ENCODE data around the gene THAP3.

THAP3 gene

DNA sequence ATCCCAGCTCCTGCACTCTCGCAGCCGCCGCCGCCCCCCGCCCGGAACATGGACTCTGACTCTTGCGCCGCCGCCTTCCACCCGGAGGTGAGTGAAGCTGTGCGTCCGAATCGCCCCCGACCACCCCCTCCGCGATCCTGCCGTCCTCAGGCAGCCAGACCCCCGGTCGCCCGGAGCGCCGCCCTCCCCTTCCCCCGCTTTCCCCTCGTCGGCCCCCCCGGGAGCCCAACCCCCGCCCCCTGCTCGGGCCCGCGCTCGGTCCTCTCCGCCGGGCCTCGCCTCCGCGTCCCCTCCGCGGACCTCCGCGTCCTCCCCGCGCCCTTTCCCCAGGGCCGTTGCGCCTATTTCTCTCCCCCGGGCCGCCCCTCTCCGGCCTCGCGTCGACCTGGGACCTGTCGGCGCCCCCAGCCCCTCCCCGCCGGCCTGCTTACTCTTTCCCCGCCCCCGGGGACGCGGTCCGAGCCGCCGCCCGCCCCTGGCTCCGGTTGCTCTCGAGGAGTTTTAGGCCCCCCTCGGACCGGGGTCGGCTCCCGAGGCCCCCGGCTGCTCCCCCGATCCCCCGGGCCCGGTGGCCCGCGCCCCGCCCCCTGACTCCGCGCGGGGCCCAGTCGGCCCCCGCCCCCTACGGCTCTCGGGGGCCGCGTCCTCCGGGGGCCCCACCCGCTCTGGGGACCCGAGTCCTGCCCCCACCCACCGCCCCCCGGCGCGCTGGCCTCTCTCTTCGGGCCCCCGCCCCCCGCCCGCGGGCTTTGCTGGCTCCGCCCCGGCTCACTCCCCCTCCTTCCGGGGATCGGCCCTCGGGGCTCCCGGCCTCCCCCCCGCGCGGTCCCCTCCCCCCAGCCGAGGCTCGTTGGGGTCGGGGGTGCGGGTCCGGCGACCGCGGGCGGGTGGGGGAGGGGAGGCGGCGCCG lies 10.4 kb upstream of the THAP3 start:
- DNase-seq (ENCODE audit: low read depth): no peak
- peak overlapping the region; percentile 64 for H3K4me3 ChIP-seq (ENCODE audit: low read depth, low read length)
- TF ChIP-seq, protein P1, sequence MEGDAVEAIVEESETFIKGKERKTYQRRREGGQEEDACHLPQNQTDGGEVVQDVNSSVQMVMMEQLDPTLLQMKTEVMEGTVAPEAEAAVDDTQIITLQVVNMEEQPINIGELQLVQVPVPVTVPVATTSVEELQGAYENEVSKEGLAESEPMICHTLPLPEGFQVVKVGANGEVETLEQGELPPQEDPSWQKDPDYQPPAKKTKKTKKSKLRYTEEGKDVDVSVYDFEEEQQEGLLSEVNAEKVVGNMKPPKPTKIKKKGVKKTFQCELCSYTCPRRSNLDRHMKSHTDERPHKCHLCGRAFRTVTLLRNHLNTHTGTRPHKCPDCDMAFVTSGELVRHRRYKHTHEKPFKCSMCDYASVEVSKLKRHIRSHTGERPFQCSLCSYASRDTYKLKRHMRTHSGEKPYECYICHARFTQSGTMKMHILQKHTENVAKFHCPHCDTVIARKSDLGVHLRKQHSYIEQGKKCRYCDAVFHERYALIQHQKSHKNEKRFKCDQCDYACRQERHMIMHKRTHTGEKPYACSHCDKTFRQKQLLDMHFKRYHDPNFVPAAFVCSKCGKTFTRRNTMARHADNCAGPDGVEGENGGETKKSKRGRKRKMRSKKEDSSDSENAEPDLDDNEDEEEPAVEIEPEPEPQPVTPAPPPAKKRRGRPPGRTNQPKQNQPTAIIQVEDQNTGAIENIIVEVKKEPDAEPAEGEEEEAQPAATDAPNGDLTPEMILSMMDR (IDR thresholded peaks at IDR 0.05; ENCODE audit: control insufficient read depth, extremely low read depth, insufficient read depth): no peak

DNA sequence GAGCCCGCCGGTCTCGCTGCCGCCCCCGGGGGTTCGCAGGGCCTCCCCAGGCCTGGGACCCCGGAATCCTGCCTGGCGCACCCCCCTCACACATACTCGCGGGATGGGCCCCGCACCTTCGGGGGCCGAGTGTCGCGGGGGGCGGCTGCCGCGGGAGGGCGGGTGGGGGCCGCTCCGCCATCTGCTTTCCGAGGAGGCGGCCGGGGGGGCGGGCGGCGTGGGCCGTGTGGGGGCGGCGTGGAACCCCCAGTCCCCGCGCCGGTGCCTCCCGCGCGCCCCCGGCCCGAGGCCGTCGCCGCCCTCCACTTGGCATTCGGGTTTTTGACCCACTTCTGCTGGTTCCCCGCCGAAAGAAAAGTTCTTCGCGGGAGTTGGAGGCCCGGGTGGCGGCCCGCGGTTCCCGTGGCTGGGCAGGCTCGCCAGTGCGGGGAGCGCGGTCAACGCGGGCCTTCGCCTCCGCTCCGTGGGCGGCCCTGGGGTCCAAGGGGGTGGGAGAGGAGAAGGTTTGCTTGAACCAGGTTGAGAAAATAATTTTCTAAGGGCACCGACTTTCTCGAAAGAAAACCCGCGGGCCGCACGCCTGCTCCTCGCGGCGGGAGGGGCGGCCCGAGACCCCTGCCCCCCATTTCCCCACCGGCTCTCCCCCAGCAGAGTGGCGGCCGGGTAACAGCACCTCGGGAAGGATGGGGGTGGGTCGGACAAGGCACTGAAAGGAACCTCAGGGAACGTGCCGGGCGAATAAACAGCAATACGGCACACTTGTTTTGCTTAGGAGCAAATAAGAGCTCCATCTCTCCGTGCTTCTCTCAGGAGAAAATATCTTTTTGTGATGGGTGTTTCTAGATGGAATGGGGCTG lies 9.5 kb upstream of the THAP3 start:
- no peak for DNase-seq (ENCODE audit: low read depth)
- H3K4me3 ChIP-seq (ENCODE audit: low read depth, low read length): peak overlapping the region; percentile 64

DNA sequence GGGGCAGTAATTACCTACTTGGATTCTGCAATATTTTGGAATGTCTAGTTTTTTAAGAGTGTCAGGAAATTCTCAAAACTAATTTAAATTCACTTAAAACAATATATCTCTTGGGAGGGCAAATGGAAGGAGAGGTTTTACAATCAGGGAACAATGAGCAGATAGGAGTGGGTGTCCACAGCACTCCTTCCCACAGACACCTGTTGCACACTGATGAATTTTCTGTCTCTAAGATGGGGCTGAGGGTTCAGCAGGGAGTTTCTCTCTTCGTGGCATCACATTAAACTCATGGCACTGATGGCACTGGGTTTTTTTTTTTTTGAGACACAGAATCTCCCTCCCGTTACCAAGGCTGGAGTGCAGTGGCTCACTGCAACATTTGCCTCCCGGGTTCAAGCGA lies 5.6 kb upstream of the THAP3 start:
- H3K4me3 ChIP-seq (ENCODE audit: low read depth, low read length): no peak overlapping the region
- TF ChIP-seq, protein P1 (IDR thresholded peaks at IDR 0.05; ENCODE audit: control insufficient read depth, extremely low read depth, insufficient read depth): no peak
- no peak for DNase-seq (ENCODE audit: low read depth)

More for the DNA sequence above, 9.5 kb upstream of the THAP3 start:
- TF ChIP-seq, protein P1 (IDR thresholded peaks at IDR 0.05; ENCODE audit: control insufficient read depth, extremely low read depth, insufficient read depth): no peak

GRCh38 chr1:6621429-6622391 lies 3.0 kb upstream of the THAP3 start:
- H3K4me3 ChIP-seq (ENCODE audit: low read depth, low read length): no peak overlapping the region
- no peak for DNase-seq (ENCODE audit: low read depth)
- TF ChIP-seq, protein P1 (IDR thresholded peaks at IDR 0.05; ENCODE audit: control insufficient read depth, extremely low read depth, insufficient read depth): no peak

GRCh38 chr1:6622396-6623152 lies 2.1 kb upstream of the THAP3 start:
- no peak for DNase-seq (ENCODE audit: low read depth)

More at GRCh38 chr1:6622396-6623152, 2.1 kb upstream of the THAP3 start:
- TF ChIP-seq, protein P1 (IDR thresholded peaks at IDR 0.05; ENCODE audit: control insufficient read depth, extremely low read depth, insufficient read depth): no peak
- H3K4me3 ChIP-seq (ENCODE audit: low read depth, low read length): no peak overlapping the region

Measured in LNCaP clone FGC (cell line).